ENCODE data around the gene PAXIP1. TPM values are rescaled to one million over a fixed set of nuclear protein-coding genes. Genes with fewer than 3 reads are reported as not detected.

The PAXIP1 gene
- total RNA-seq, 1 experiment from 2014 or later = 17.0 TPM

Other genes with a start within 250 kb of the PAXIP1 start
- gene HTR5A, start 67.2 kb upstream of the PAXIP1 start, total RNA-seq (2014; rRNA removed; shearing (Covaris generic)) = not detected in 2 replicates